Upper lobe of left lung (tissue), 6 donors: ENCODE results near the gene LDB2. TPM values are rescaled to one million over a fixed set of nuclear protein-coding genes. Genes with fewer than 3 reads are reported as not detected.
A peak's percentile ranks its signal among the peaks of the same experiment; 100 is the strongest.
"Not testable (repeated sequence)": the region's sequence is repeated elsewhere in the genome, so short reads cannot be mapped to it uniquely, and the experiment has no call there.

Experiments
- ATAC-seq, 2 donors: fragments of 200-7000 bp; cut with Tn5 transposase; one replicate each; pipeline ENCODE4 v1.9.1; 2022; ENCODE audit warnings: mild to moderate bottlenecking in 2 of 2, moderate library complexity in 2 of 2; ENCODE audit not compliant: low FRiP score in 2 of 2
- DNase-seq, 2 donors: peaks; one replicate each; pipeline ENCODE4 v3.0.0-alpha.2; 2019 to 2020
- H3K27ac ChIP-seq, 4 donors: fragments of 200-600 bp; sonication (generic); one replicate each; pipeline ENCODE4 v1.5.1; 2016 to 2019
- H3K27me3 ChIP-seq, 4 donors: fragments of 200-600 bp; sonication (generic); one replicate each; pipeline ENCODE4 v1.5.1; 2017 to 2019
- H3K36me3 ChIP-seq, 4 donors: fragments of 200-600 bp; sonication (generic); one replicate each; pipeline ENCODE4 v1.5.1; 2016 to 2019
- H3K4me1 ChIP-seq, 4 donors: fragments of 200-600 bp; sonication (generic); one replicate each; pipeline ENCODE4 v1.5.1; 2018 to 2019
- H3K4me3 ChIP-seq, 4 donors: fragments of 200-600 bp; sonication (generic); one replicate each; pipeline ENCODE4 v1.5.1; 2017 to 2019; ENCODE audit warnings: mild to moderate bottlenecking in 2 of 4, moderate library complexity in 1 of 4
- H3K9me3 ChIP-seq, 4 donors: fragments of 200-600 bp; sonication (generic); one replicate each; pipeline ENCODE4 v1.5.1; 2018 to 2019
- CTCF ChIP-seq, 6 experiments: fragments of 450-650 bp in 4 of 6; fragments of 200-600 bp in 2 of 6; sonication (generic) in 2 of 6; IDR thresholded peaks; one replicate each; pipeline ENCODE4 v1.5.1; 2016 to 2019; ENCODE audit warnings: antibody characterized with exemption in 6 of 6
- EP300 ChIP-seq, 4 donors: sonication (generic); formaldehyde crosslinking; IDR thresholded peaks; one replicate each; pipeline ENCODE4 v1.5.1; 2017; ENCODE audit warnings: antibody characterized with exemption in 4 of 4, control low read depth in 2 of 4
- POLR2A ChIP-seq, 4 donors: fragments of 450-650 bp; IDR thresholded peaks; one replicate each; pipeline ENCODE4 v1.5.1; 2016 to 2017; ENCODE audit warnings: antibody characterized with exemption in 4 of 4, mild to moderate bottlenecking in 2 of 4
- POLR2AphosphoS5 ChIP-seq, 2 donors: sonication (generic); formaldehyde crosslinking; IDR thresholded peaks; one replicate each; pipeline ENCODE4 v1.5.1; 2017; ENCODE audit warnings: antibody characterized with exemption in 2 of 2
- WGBS, 2 donors: methylation state at CpG; one replicate each; pipeline ENCODE4 v1.1.5; 2017 to 2018; 5-methylcytosine and 5-hydroxymethylcytosine counted together
- total RNA-seq, 6 donors: library from RNA; depleted of rRNA in 4 of 6; stranded (reverse); fragments of >200 nt in 4 of 6; gene quantifications; one replicate each; pipeline versions ENCODE4 v1.1.0 to v1.2.1, GENCODE V29; 2016 to 2021
- donor health status: DM: no; HTN: no; CAD: no; lungs with moderate emphysema.
- donor health status: DM: no; HTN: yes; CAD: no; lungs with severe emphysema.

Gene LDB2
- total RNA-seq, 6 donors from 2014 or later = 34.6 to 94.4 (median 45.9) TPM

GRCh38 chr4:16572631-16573030, 325.8 kb downstream of the LDB2 start:
- no peak overlapping the region for H3K27ac ChIP-seq
- no peaks in the 10 kb centered on the region for H3K9me3 ChIP-seq
- WGBS, 2 donors = 87 to 89% methylated on average over 4 of the region's 4 CpGs
- DNase-seq (no peak), ATAC-seq (no peak)
- H3K4me1 ChIP-seq = peaks cover 0 to 8% (median 4%) of the 10 kb centered on the region in 4 donors
- H3K27me3 ChIP-seq = no peaks in the 10 kb centered on the region
- no peaks in the 10 kb centered on the region for H3K36me3 ChIP-seq
- H3K4me3 ChIP-seq = no peak overlapping the region
- no peak for TF ChIP-seq POLR2AphosphoS5 (IDR thresholded peaks at IDR 0.05)
- no peak for TF ChIP-seq POLR2A (IDR thresholded peaks at IDR 0.05)
- TF ChIP-seq CTCF (IDR thresholded peaks at IDR 0.05) = no peak
- no peak for TF ChIP-seq EP300 (IDR thresholded peaks at IDR 0.05)

GRCh38 chr4:16572161-16572560, 326.3 kb downstream of the LDB2 start:
- TF ChIP-seq EP300 (IDR thresholded peaks at IDR 0.05) = no peak
- no peak for TF ChIP-seq POLR2AphosphoS5 (IDR thresholded peaks at IDR 0.05)
- TF ChIP-seq POLR2A (IDR thresholded peaks at IDR 0.05) = no peak
- no peak for TF ChIP-seq CTCF (IDR thresholded peaks at IDR 0.05)
- no peaks in the 10 kb centered on the region for H3K9me3 ChIP-seq
- no peak for DNase-seq
- H3K36me3 ChIP-seq = no peaks in the 10 kb centered on the region
- no peak for ATAC-seq
- H3K4me1 ChIP-seq = peaks cover 0 to 8% (median 4%) of the 10 kb centered on the region in 4 donors
- no peak overlapping the region for H3K27ac ChIP-seq
- H3K27me3 ChIP-seq = no peaks in the 10 kb centered on the region
- 85 to 97% methylated on average over 3 of the region's 3 CpGs for WGBS, 2 donors
- no peak overlapping the region for H3K4me3 ChIP-seq

- Histone ChIP-seq H3K27me3 (no peaks in the 10 kb centered on the region), H3K27ac (no peak overlapping the region), H3K9me3 (no peaks in the 10 kb centered on the region), H3K4me3 (no peak overlapping the region), H3K4me1 (peaks cover 0 to 8% (median 2%) of the 10 kb centered on the region in 4 donors), H3K36me3 (no peaks in the 10 kb centered on the region)
- DNase-seq (no peak), ATAC-seq (no peak)
- WGBS, 2 donors = 60 to 78% methylated on average over 2 of the region's 2 CpGs
- no peak for TF ChIP-seq CTCF (IDR thresholded peaks at IDR 0.05)
- no peak for TF ChIP-seq POLR2A (IDR thresholded peaks at IDR 0.05)
- no peak for TF ChIP-seq EP300 (IDR thresholded peaks at IDR 0.05)
- no peak for TF ChIP-seq POLR2AphosphoS5 (IDR thresholded peaks at IDR 0.05)
These were observed 328.7 kb downstream of the LDB2 start for GRCh38 chr4:16569790-16570189.

GRCh38 chr4:16557316-16557715, 341.1 kb downstream of the LDB2 start:
- not testable (repeated sequence) for H3K27ac ChIP-seq, H3K4me3 ChIP-seq, H3K9me3 ChIP-seq, ATAC-seq, H3K27me3 ChIP-seq, H3K4me1 ChIP-seq, H3K36me3 ChIP-seq
- DNase-seq = peak in 1 of 2 donors; percentile 63
- WGBS, 2 donors = 84 to 87% methylated on average over 13 to 14 of the region's 14 CpGs

- no peak for TF ChIP-seq CTCF (IDR thresholded peaks at IDR 0.05)
- no peak for TF ChIP-seq EP300 (IDR thresholded peaks at IDR 0.05)
- TF ChIP-seq POLR2A (IDR thresholded peaks at IDR 0.05) = no peak
- TF ChIP-seq POLR2AphosphoS5 (IDR thresholded peaks at IDR 0.05) = no peak
- ATAC-seq = no peak
- H3K27ac ChIP-seq = no peak overlapping the region
- no peaks in the 10 kb centered on the region for H3K27me3 ChIP-seq
- no peak overlapping the region for H3K4me3 ChIP-seq
- no peaks in the 10 kb centered on the region for H3K9me3 ChIP-seq
- no peaks in the 10 kb centered on the region for H3K36me3 ChIP-seq
- no peaks in the 10 kb centered on the region for H3K4me1 ChIP-seq
- no peak for DNase-seq
- 85 to 89% methylated on average over 4 of the region's 4 CpGs for WGBS, 2 donors
These were observed 343.3 kb downstream of the LDB2 start for GRCh38 chr4:16555156-16555555.
